Stimulated activated CD4-positive, alpha-beta T cell treated with anti-CD3 and anti-CD28 coated beads, Interleukin-12 subunit alpha, Interleukin-12 subunit beta, amount 100 ng/mL, for 24 hours (primary cell): ENCODE results near the gene ADCY6.

Experiments
- DNase-seq, 2 experiments: peaks; one replicate each; pipeline ENCODE4 v3.0.0-alpha.2; 2020; ENCODE audit warnings: low read depth in 2 of 2

Gene ADCY6

DNA sequence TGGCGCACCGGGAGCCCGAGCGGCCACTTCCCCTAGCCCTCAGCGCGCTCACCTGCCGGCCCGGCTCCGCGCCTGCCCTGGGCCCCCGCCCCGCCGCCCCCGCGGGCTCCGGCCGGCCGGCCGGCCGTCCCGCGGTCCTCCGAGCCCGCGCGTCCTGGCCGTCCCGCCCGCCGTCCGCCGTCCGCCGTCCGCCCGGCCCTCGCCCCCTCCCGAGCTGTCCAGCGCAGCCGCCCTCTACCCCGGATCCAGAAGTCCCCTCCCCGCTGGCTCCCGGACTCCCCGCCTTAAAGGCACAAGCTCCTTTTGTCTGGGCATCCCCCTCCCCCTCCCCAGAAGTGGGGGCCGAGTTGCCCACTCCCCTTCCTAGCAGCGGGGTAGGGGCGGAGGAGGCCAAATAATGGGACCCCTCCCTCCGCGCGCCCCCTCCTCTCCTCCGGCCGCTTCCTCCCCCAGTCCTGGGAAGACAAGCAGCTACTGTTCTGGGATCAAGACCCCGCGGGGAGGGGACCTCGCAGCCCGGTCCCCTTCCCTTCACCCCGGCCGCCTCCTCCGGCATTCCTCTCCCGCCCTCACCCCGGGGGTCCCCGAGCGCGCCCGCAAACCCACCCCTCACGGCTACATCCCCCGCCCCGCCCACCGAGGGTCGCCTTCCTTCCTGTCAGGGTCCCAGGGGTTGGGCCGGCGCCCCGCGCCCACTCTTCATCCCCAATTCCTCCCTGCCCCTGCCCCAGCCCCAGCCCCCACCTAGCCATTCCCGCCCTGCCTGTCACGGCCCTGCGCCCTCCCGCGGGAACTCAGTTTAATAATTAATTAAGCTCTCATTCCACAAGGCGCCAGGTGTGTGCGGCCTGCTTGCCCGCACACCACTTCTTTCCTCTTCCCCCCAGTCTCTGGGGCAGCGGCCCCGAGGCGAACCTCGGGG, at the start of gene ADCY6:
Gene ADCY6 (minus strand): TSS at position 236 of the 922 bp plus-strand sequence. CDS start 5,655 bp downstream, outside the sequence.
- peak in 1 of 2 experiments; percentile 18 for DNase-seq

DNA sequence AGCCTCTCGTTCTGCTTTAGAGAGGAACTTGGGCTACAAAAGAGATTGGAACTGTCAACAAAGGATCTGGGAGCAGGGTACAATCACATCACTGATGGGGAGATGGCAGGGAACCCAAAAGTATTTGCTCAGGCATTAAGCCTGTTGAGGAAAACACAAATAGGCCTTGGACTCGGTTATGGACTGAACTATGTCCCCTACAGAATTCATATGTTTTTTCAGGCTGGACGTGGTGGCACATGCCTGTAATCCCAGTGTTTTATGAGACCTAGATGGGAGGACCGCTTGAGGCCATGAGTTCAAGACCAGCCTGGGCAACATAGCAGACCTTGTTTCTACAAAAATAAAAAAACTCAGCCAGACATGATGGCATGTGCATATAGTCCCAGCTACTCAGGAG, 49.2 kb upstream of the ADCY6 start:
- no peak for DNase-seq

DNA sequence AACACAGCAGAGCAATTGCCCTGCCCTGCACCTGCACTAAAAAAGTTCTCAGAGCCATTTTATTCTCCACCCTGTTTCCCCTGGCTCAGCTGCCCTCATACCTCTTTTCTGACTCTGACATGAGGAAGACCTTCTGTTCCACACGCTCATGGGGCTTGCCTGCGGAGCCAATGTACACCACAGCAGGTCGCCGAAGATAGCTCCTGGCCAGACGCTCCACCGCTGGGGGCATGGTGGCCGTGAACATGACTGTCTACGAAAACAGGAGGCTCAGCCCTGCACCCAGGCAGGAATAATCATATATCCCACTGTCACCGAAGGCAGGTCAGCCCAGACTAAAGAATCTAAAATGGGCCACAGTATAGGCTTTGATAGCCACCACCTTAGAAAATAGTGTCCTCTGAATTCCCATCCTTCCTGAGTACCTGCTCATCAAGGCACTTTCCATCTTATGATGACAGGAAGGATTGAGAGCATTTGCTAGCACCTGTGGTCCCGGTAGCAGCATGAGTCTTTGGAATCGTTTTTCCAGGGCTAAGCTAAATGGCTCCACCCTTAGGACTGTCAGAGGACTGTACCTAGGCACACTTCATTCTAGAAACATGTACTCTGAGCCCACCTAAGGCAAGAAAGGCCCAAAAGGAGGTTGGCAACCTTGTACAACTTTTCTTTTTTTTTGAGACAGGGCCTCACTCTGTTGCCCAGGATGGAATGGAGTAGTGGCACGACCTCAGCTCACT, 43.6 kb upstream of the ADCY6 start:
- no peak for DNase-seq

DNA sequence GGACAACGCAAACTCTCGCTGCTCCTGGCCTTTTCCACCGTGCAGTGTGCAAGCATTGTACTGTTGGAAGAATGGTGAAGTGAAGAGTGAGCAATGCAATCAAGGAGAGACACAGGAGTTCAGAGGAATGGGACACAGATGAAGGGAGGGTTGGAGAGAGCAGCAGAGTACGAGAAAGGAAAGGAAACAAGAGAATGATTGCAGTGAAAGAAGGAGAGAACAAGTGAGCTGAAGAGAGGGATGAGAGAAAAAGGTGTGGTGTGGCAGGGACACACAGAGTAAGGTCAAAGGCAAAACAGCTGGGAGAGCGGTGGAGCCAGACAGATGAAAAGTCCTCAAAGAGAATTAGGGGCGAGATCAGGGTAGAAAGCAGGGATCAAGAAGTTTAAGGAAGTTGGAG, 42.4 kb upstream of the ADCY6 start:
- DNase-seq, result no peak

DNA sequence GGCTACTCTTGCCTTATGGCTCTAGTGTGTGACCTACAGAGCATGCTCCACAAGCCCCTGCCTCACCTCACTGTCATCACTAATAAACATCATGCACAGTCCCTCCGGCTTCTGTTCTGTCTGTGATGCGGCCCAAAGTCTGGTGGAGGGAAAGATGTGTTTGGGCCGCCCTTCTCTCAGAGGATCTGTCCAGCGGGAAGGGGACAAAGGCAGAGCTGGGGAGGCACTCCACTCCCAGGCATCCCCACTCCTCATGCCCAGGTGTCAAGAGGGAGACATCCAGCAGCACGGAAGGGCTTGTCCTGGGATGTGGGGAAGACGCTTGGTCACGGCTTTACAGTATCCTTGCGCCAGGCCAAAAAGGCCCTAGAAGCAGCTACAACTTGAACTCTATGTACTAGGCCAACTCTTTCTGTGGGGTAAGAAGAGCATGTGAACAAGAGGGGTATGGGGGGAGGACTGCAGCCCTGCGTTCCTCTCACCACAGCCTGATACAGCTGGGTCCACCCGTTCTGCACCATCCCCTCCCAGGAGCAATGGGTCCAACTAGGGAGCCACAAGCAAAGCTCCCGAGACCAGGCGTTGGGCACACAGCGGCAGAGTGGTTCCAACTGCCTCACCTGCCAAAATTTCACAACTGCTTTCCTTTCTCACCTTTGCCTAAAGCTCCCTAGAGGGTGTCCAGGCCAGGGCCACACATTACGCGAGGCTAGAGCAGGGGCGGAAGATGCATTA, 40.1 kb upstream of the ADCY6 start:
- DNase-seq, result no peak

DNA sequence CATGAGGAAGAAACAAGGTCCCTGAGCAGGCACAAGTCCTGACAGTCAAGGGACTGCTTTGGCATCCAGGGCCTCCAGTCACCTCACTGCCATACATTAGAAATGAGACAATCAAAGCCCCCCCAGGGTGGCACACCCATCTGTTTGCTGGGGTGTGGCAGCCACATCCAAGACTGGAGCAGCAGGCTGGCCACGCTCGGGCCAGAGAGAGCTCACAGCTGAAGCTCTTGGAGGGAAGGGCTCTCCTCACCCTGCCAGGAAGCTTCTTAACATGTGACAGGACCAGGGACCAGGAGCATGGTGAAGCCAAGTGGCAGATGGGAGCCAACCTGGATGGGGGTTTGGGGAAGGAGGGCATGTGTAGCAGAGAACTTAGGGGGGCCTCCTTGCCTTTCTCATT, 39.4 kb upstream of the ADCY6 start:
- DNase-seq, result no peak

DNA sequence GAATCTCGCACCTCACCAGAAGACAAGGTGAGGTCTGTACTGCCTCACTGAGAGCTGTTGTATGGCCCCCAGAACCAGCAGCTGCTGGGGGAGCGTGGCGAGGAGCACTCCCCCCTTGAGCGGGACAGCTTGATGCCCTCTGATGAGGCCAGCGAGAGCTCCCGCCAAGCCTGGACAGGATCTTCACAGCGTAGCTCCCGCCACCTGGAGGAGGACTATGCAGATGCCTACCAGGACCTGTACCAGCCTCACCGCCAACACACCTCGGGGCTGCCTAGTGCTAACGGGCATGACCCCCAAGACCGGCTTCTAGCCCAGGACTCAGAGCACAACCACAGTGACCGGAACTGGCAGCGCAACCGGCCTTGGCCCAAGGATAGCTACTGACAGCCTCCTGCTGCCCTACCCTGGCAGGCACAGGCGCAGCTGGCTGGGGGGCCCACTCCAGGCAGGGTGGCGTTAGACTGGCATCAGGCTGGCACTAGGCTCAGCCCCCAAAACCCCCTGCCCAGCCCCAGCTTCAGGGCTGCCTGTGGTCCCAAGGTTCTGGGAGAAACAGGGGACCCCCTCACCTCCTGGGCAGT, 38.7 kb upstream of the ADCY6 start:
- DNase-seq, result no peak

DNA sequence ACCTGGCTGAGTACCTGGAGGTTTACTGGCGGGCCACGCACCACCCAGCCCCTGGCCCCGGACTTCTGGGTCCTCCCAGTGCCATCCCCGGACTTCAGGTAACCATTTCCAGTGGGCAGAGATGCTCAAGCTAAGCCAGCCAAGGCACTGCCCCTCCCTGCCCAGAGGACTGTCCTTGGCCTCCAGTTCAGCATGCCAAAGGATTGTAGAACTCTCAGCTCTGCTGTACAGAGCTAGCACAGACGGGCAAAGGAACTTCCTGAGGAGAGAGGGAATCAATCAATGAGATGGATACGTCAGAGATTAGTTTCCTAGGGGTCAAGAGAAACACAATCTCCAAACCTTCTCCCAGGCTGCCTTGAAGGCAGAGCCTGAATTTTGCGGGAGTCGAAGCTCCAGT, 38.1 kb upstream of the ADCY6 start:
- DNase-seq, result no peak

DNA sequence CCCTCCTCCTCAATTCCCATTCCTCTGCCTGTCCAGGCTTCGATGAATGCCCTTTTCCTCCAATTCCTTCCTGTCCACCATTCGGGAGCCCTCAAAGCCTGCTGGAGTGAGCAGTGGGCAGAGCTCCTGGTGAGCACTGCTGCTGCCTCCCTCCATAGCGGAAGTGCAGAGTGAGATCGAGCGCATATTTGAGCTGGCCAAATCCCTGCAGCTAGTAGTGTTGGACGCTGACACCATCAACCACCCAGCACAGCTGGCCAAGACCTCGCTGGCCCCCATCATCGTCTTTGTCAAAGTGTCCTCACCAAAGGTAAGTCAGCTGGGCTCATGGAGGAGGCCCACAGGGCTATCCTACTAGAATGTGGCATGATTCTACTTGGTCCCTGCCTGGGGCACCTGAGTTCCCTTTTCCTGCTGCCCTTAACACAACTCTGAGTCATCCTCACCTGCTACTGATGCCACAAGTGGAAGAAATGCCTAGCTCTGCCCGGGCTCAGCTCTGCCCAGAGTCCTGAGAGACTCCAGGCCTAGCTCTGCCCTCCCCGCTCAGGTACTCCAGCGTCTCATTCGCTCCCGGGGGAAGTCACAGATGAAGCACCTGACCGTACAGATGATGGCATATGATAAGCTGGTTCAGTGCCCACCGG, 37.4 kb upstream of the ADCY6 start:
- DNase-seq, result no peak

DNA sequence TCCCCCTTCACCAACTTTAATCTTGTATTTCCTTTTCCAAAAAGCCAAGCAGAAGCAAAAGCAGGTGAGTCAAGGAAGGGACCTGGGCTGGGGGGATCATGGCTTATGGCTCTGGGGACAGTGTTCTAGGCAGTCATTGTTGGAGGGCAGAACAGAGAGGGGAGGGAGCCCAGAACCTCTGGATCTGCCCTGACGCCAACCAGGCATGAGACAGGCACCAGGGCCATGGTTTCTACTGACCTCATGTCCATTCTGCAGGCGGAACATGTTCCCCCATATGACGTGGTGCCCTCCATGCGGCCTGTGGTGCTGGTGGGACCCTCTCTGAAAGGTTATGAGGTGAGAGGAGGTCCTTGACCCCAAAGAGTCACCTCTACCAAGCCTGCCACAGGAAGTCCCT, 36.0 kb upstream of the ADCY6 start:
- DNase-seq, result no peak

DNA sequence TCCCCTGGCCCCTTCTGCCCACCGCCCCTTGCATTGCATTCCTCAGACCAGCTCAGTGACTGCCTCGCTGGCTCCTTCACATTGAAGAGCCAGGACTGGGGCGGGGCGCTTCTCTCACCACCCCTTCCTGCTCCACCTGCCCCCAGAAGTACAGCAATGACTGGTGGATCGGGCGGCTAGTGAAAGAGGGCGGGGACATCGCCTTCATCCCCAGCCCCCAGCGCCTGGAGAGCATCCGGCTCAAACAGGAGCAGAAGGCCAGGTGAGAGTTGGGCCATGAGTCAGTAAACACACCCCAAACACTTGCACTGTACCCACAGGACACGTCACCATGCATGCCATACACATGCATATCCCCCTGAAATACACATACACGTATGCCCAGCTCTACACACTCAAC, 35.2 kb upstream of the ADCY6 start:
- no peak for DNase-seq

DNA sequence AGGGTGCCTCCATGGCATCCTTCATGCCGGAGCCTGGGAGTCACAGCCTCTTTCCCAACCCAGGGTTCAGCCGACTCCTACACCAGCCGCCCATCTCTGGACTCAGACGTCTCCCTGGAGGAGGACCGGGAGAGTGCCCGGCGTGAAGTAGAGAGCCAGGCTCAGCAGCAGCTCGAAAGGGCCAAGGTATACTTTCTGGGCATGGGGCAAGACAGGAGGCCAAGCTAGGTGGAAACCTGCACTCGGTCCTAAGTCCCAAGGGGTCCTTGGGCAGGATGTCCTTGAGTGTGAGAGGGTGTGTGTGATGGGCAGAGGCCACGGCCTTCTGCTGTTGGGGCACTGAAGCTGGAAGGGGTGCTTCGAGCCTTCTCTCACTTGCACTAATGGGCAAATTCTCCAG, 34.4 kb upstream of the ADCY6 start:
- no peak for DNase-seq

DNA sequence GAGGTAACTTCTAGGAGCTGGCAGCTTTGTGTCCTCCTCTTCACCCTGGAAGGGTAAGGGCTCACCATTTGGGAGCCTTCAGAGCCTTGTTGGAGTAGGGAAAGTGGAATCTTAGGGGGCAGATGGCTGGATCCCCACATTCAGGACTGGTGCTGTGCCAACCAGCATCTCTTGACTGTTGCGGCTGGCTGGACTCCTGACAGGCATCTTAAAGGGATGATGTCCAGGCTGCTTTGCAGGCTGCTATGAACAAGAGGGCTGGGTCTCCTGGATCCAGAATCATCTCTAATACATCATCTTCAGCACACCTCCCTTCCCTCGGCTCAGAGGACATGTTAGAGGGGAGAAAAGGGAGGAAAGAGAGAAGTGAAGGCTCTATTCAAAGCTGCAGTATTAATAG, 33.8 kb upstream of the ADCY6 start:
- DNase-seq, result no peak

DNA sequence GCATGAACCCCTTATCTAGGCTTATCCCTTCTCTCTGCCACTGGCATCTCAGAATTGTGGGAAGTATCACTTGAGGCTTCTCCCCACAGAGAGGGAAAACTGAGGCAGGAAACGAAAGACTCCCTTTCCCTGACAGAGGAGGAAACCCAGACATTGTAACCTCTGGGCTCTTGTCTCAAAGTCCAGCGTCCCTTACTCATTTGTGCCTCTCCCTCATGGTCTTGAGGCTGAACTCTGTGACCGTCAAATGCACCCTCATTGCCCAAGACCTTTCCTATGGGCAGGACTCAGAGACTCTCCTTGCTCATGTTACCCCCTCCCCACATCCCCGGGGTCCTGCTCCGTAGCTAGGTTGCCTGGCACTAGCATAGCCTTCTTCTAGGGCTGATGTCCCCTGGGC, 33.2 kb upstream of the ADCY6 start:
- DNase-seq, result no peak

DNA sequence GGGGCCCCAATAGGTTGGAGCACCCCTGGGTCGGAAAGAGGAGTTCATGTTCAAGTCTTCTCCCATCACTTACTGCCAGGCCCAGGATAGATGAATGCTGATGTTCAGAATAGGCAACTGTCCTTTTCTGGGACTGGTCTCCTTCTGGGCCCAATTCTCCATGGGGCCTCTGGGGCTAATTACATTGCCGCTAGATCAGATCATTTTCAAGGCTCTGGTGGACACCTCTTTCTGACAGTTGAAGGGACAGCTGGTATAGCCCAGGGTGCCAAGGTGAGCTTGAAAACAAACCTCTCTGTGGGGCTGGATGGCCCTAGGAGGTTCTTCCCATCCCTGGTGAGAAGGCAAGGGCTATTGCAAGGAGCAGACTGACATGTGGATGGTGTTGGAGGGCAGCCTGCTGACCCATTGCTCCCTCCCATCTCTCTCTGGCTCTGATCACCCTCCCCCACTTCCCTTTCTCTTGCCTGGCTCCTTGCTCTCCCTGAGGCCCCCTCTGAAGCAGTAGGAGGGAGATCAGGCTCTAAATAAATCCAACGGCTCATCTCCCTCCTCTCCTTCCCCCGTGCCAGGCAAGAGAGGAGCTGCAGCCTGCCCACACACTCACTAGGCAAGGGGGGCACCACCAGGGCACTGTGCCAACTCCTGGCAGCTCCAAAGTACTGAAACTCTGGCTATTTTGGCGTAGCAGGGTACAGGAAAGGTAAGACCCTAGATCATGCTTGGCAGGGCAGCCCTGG, 31.3 kb upstream of the ADCY6 start:
- DNase-seq, result no peak

DNA sequence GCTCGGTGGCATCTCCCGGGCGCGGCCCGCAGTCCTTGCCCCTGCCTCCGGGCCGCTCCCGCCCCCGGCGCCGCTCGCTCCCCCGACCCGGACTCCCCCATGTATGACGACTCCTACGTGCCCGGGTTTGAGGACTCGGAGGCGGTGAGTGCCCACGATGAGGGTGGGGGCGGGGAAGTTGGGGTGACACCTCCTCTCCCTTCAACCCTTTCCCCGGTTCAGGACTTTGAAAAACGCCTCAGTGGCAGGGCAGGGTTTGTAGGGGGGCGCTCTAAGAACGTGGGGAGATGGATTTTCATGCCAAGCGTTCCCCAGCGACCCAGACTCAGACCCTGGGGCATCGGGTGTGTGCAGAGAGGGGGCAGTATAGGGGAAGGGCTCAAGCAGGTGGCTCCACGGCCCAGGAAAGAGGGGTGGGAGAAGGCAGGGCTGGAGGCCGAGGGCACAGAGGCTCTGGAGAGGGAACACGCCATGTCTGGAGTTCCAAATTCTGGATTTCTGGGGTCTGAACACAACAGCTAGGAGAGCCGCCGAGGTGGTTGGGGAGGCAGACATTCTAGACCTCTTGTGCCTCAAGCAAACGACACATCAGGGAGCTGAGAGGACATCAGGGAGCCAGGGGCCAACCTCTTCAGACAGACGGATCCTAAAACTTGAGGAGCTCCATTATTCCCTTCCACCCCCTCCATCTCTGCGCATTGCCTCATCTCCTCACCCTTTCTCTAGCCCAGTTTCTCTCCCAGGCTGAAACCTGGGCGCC, 30.1 kb upstream of the ADCY6 start:
- no peak for DNase-seq

DNA sequence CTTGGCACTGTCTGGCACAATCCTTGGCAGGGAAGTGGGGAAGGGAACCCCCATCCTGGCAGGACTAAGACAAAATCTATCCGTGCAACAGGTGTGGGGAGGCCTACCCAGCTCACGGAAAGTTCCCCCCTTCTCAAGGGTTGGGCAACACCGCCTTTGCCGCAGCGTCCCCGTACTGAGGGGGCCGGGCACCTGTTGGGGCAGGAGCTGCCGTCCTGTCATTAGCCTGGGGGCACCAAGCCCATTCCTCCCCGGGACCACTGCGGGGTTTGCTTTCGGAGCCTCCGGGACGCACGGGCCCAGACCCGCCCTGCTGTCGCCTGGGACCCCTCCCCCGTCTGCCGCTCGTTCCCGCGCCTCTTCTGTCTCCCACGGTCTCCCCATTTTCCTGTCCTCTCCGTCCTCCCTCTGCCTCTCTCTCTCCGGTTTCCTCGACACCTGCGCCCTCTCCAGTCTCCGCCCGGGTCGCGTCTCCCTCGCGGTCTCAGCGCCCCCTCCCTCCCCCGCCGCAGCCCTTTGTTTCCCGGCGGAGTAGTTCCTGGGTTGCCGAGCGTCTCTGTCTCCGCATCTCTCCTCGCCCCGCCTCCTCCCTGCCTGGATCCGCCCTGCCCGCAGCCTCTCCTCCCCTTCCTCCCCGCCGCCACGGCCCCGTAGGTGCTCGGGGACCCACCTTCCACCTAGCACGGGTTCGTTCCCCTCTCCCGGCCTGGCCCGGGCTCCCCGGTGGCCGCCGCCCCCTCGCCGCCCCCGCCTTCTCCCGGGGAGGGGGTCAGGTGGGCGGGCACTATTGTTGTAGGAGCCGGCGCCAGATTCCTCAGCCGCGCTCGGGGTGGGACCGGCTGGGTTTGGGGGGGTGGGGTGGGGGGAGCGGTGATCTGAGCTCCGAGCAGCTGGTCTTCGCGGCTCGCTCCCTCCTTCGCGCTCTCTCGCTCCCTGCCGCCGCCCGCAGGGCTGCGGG, 29.3 kb upstream of the ADCY6 start, which contains the start of gene CACNB3:
Gene CACNB3 (plus strand): TSS at position 624 of the 958 bp plus-strand sequence. CDS start 434 bp downstream, outside the sequence.
- DNase-seq, result peak; percentile 52 to 77

DNA sequence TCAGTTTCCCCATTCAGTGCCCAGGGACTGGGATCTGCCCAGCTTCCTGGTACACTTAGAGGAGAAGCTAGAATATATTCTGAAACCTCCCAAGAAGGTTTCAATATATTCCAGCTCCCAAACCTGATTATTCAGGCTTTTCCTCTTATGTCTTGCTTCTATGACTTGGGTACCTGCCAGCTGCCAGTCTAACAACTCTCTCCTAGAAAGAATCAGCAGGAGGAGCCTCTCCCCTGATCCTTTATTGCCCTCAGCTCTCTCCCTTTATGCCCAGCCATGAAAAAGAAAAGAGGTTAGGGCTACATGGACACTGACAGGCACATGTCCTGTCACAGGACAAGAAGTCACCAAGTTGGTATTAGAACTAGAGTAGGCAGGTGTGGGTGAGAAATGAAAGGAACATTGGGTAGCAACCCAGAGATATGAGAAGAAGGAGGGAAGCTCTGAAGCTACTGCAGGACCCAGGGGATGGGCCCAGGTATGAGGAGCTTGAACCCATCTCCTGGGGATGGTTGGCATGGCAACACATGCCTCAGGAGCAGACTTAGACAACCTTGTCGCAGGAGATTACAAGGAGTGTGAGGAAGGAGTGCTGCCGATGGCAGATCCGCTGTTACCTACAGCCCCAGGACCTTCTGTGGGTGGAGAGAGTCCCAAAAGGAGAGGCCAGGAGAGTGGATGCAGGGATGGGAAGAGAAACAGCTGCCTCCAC, 27.4 kb upstream of the ADCY6 start:
- DNase-seq, result no peak
